ENCODE data around the gene SUSD4.

- TF ChIP-seq CTCF (conservative IDR thresholded peaks at IDR 0.05 in 1 of 2, IDR thresholded peaks at IDR 0.05 in 1 of 2; ENCODE audit: low read depth in 1 of 2, low read length in 2 of 2) (no peak), EZH2 (IDR thresholded peaks at IDR 0.05; ENCODE audit: low read length, missing control alignments) (no peak)
Measured at GRCh38 chr1:223212441-223212840, 151.5 kb downstream of the SUSD4 start.
